ENCODE data around the gene VMO1. TPM values are rescaled to one million over a fixed set of nuclear protein-coding genes. Genes with fewer than 3 reads are reported as not detected.

Gene VMO1
- total RNA-seq, 1 donor from 2014 or later: 0.27 TPM

- intact Hi-C loops (cut with micrococcal nuclease): no loop called here
These were observed 17.9 kb downstream of the VMO1 start for GRCh38 chr17:4768298-4768697.

- intact Hi-C loops (cut with micrococcal nuclease): no loop called here
These were observed 19.4 kb downstream of the VMO1 start for GRCh38 chr17:4766723-4767122.

- intact Hi-C loops (cut with micrococcal nuclease): no loop called here
These were observed 20.0 kb downstream of the VMO1 start for GRCh38 chr17:4766201-4766600.

GRCh38 chr17:4764595-4764994 lies 21.6 kb downstream of the VMO1 start:
- intact Hi-C loops (cut with micrococcal nuclease): no loop called here

- intact Hi-C loops (cut with micrococcal nuclease): no loop called here
These were observed 26.4 kb downstream of the VMO1 start for GRCh38 chr17:4759776-4760236.

- intact Hi-C loops (cut with micrococcal nuclease): no loop called here
These were observed 32.8 kb downstream of the VMO1 start for GRCh38 chr17:4753392-4753791.

- intact Hi-C loops (cut with micrococcal nuclease): no loop called here
These were observed 34.2 kb downstream of the VMO1 start for GRCh38 chr17:4751932-4752331.

GRCh38 chr17:4750606-4751005 lies 35.6 kb downstream of the VMO1 start:
- intact Hi-C loops (cut with micrococcal nuclease): no loop called here

- intact Hi-C loops (cut with micrococcal nuclease): no loop called here
These were observed 37.5 kb downstream of the VMO1 start for GRCh38 chr17:4748686-4749085.

GRCh38 chr17:4747847-4748246 lies 38.3 kb downstream of the VMO1 start:
- intact Hi-C loops (cut with micrococcal nuclease): no loop called here

- intact Hi-C loops (cut with micrococcal nuclease): no loop called here
These were observed 40.9 kb downstream of the VMO1 start for GRCh38 chr17:4744999-4745969.

- intact Hi-C loops (cut with micrococcal nuclease): no loop called here
These were observed 42.3 kb downstream of the VMO1 start for GRCh38 chr17:4743898-4744297.

- intact Hi-C loops (cut with micrococcal nuclease): no loop called here
These were observed 42.9 kb downstream of the VMO1 start for GRCh38 chr17:4743216-4743615.

GRCh38 chr17:4742629-4743028 lies 43.5 kb downstream of the VMO1 start:
- intact Hi-C loops (cut with micrococcal nuclease): no loop called here

GRCh38 chr17:4742133-4742532 lies 44.0 kb downstream of the VMO1 start:
- intact Hi-C loops (cut with micrococcal nuclease): no loop called here

- intact Hi-C loops (cut with micrococcal nuclease): no loop called here
These were observed 44.6 kb downstream of the VMO1 start for GRCh38 chr17:4741544-4741943.

- intact Hi-C loops (cut with micrococcal nuclease): no loop called here
These were observed 45.6 kb downstream of the VMO1 start for GRCh38 chr17:4740584-4740983.

- intact Hi-C loops (cut with micrococcal nuclease): no loop called here
These were observed 46.2 kb downstream of the VMO1 start for GRCh38 chr17:4740025-4740351.

GRCh38 chr17:4739122-4740024 lies 46.8 kb downstream of the VMO1 start, which contains the start of the genes CXCL16 and ZMYND15:
Gene CXCL16, minus strand, starts transcription at chr17:4739928. Its CDS starts 589 bp downstream, at chr17:4739339.
Gene ZMYND15, plus strand, starts transcription at chr17:4739833. Its CDS starts 716 bp downstream, at chr17:4740549.
- intact Hi-C loops (cut with micrococcal nuclease): no loop called here

GRCh38 chr17:4738136-4739121 lies 47.7 kb downstream of the VMO1 start:
- intact Hi-C loops (cut with micrococcal nuclease): no loop called here
